ENCODE results near the gene ACTA2.
A peak's percentile ranks its signal among the peaks of the same experiment; 100 is the strongest.

The ACTA2 gene

GRCh38 chr10:88895250-88895649 lies 57.3 kb downstream of the ACTA2 start:
- no peak overlapping the region for H3K4me2 ChIP-seq
- no peaks in the 10 kb centered on the region for H3K27me3 ChIP-seq
- TF ChIP-seq Cebpa-rat (IDR thresholded peaks at IDR 0.05), result no peak
- peaks cover 0 to 30% (median under 1%) of the 10 kb centered on the region in 10 experiments; a peak in 10 of 20 replicates for H3K4me1 ChIP-seq
- H3K9me3 ChIP-seq (replicated peaks in 1 of 11), result no peaks in the 10 kb centered on the region
- H3K4me3 ChIP-seq, result no peak overlapping the region
- no peaks in the 10 kb centered on the region for H3K36me3 ChIP-seq
- no peak overlapping the region for H3K27ac ChIP-seq
- H3K9ac ChIP-seq, result no peak overlapping the region
- no peaks in the 10 kb centered on the region for H4K20me1 ChIP-seq

- H3K27me3 ChIP-seq, result no peaks in the 10 kb centered on the region
- no peaks in the 10 kb centered on the region for H4K20me1 ChIP-seq
- H3K4me1 ChIP-seq, result peaks cover 0 to 22% (median 0%) of the 10 kb centered on the region in 10 experiments; a peak in 5 of 20 replicates
- TF ChIP-seq Cebpa-rat (IDR thresholded peaks at IDR 0.05), result no peak
- H3K27ac ChIP-seq, result no peak overlapping the region
- H3K4me3 ChIP-seq, result no peak overlapping the region
- H3K9ac ChIP-seq, result no peak overlapping the region
- H3K36me3 ChIP-seq, result no peaks in the 10 kb centered on the region
- H3K4me2 ChIP-seq, result no peak overlapping the region
- no peaks in the 10 kb centered on the region for H3K9me3 ChIP-seq (replicated peaks in 1 of 11)
Observed at GRCh38 chr10:88893611-88894010, 59.0 kb downstream of the ACTA2 start.

DNA sequence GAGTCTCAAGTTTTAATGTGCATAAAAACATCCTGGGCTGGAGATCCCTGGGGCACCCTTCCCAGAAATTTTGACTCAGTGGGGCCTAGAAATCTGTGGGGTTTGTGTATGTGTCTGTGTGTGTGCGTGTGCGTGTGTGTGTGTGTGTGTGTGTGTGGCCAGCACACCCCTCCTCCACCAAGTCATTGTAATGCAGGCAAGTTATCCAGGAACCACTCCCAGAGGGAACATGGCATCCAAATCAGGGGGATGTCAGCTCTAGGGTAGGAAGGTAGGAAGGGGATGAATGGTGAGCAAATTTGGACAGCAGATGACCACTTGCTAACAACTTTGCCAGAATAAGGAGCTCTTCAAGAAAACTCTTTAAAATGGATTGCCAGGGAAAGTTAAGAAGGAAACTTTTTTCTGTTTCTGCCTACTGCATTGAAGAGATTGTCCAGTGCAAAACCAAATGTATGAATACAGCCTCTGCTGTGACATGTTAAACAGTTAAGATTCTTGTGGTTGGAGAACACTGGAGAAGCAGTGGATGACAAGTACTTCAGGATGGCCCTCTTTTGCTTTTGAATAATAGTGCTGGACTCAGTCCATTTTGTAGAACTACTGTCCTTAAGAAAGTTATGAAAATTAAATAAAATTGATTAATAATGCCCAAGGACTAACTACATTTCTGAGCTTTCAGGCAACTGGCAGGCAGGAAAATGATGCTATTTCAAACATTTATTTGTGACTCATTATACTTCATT lies 60.2 kb downstream of the ACTA2 start:
- H3K4me1 ChIP-seq, result peaks cover 0 to 22% (median 0%) of the 10 kb centered on the region in 10 experiments; a peak in 5 of 20 replicates
- H4K20me1 ChIP-seq, result no peaks in the 10 kb centered on the region
- H3K4me2 ChIP-seq, result no peak overlapping the region
- H3K9me3 ChIP-seq (replicated peaks in 1 of 11), result no peaks in the 10 kb centered on the region
- H3K27me3 ChIP-seq, result no peaks in the 10 kb centered on the region
- no peaks in the 10 kb centered on the region for H3K36me3 ChIP-seq
- no peak overlapping the region for H3K4me3 ChIP-seq
- no peak overlapping the region for H3K27ac ChIP-seq
- no peak for TF ChIP-seq Cebpa-rat (IDR thresholded peaks at IDR 0.05)
- H3K9ac ChIP-seq, result no peak overlapping the region

DNA sequence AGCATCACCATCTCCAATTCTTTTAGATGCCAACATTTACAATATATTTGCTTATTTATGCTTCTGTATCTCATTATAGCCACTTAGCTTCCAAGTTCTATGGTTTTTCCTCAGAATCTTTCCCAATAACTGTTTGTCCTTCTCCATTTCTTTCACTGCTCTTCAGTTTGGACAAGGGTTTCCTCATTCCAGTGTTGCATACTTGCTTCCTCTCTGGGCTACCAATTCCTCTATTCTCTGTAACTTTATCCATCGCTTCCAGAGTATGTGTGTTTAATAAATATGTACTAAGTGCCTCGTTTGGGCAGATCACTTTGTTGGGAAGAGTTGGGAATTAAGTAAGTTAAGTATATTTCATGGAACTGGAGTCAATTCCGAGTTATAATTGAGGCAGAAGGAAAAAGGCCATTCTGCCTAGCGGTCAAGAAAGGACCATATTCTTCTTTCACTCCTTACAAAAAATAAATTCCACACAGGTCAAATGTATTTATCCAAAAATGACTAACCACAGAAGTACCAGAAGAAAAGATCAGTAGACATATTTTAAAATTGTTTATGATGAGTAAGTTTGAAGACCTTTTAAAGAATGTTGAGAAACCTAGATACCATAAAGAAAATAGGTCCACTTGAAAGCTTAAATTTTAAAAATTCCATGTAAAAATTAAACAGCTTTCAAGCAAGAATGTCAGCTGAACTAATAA lies 61.7 kb downstream of the ACTA2 start:
- Histone ChIP-seq H4K20me1 (no peaks in the 10 kb centered on the region), H3K4me3 (no peak overlapping the region), H3K27me3 (no peaks in the 10 kb centered on the region), H3K4me2 (peak overlapping the region in 2 of 11 experiments; percentile 14; a peak in 2 of 22 replicates), H3K27ac (no peak overlapping the region), H3K36me3 (no peaks in the 10 kb centered on the region), H3K9ac (no peak overlapping the region), H3K9me3 (replicated peaks in 1 of 11) (no peaks in the 10 kb centered on the region), H3K4me1 (peaks cover 0 to 13% (median 2%) of the 10 kb centered on the region in 10 experiments; a peak in 9 of 20 replicates)
- no peak for TF ChIP-seq Cebpa-rat (IDR thresholded peaks at IDR 0.05)

- Histone ChIP-seq H4K20me1 (no peaks in the 10 kb centered on the region), H3K4me3 (no peak overlapping the region), H3K4me2 (no peak overlapping the region; a peak in 1 of 22 replicates), H3K4me1 (peaks cover 0 to 13% (median 2%) of the 10 kb centered on the region in 10 experiments; a peak in 9 of 20 replicates), H3K27ac (no peak overlapping the region), H3K36me3 (no peaks in the 10 kb centered on the region), H3K9me3 (replicated peaks in 1 of 11) (no peaks in the 10 kb centered on the region), H3K27me3 (no peaks in the 10 kb centered on the region), H3K9ac (no peak overlapping the region)
- TF ChIP-seq Cebpa-rat (IDR thresholded peaks at IDR 0.05), result no peak
Observed at GRCh38 chr10:88889559-88890337, 62.8 kb downstream of the ACTA2 start.

- TF ChIP-seq Cebpa-rat (IDR thresholded peaks at IDR 0.05), result no peak
- Histone ChIP-seq H3K27ac (no peak overlapping the region), H4K20me1 (no peaks in the 10 kb centered on the region), H3K4me3 (no peak overlapping the region), H3K9ac (no peak overlapping the region), H3K36me3 (no peaks in the 10 kb centered on the region), H3K4me1 (peaks cover 0 to 13% (median 2%) of the 10 kb centered on the region in 10 experiments; a peak in 9 of 20 replicates), H3K27me3 (no peaks in the 10 kb centered on the region), H3K9me3 (replicated peaks in 1 of 11) (no peaks in the 10 kb centered on the region), H3K4me2 (no peak overlapping the region)
Observed at GRCh38 chr10:88888810-88889445, 63.6 kb downstream of the ACTA2 start.

- H3K9me3 ChIP-seq (replicated peaks in 1 of 11), result no peaks in the 10 kb centered on the region
- TF ChIP-seq Cebpa-rat (IDR thresholded peaks at IDR 0.05), result no peak
- peak overlapping the region in 2 of 11 experiments; percentile 5 to 19; a peak in 1 of 22 replicates for H3K4me2 ChIP-seq
- H3K27ac ChIP-seq, result no peak overlapping the region
- no peak overlapping the region for H3K9ac ChIP-seq
- H3K27me3 ChIP-seq, result no peaks in the 10 kb centered on the region
- no peaks in the 10 kb centered on the region for H4K20me1 ChIP-seq
- peaks cover 10 to 27% (median 14%) of the 10 kb centered on the region in 10 experiments for H3K4me1 ChIP-seq
- no peak overlapping the region for H3K4me3 ChIP-seq
- no peaks in the 10 kb centered on the region for H3K36me3 ChIP-seq
Observed at GRCh38 chr10:88886557-88886956, 66.0 kb downstream of the ACTA2 start.

All from BLaER1 treated with 17β-estradiol and CSF1 and Interleukin-3, amounts not matched to agents 10 nM and 100 nM (cell line).